WTC11 (cell line): ENCODE results near the gene MYBPHL.

Experiments used
- CREB1 ChIP-seq: sonication (generic); formaldehyde crosslinking; IDR thresholded peaks from 2 replicates; pipeline ENCODE4 v1.8.0; 2023; ENCODE audit warnings: mild to moderate bottlenecking, missing genetic modification reagents
- ELF4 ChIP-seq: sonication (generic); formaldehyde crosslinking; IDR thresholded peaks from 2 replicates; pipeline ENCODE4 v1.8.1; 2022; ENCODE audit warnings: low read depth, mild to moderate bottlenecking, moderate library complexity, missing genetic modification reagents
- FOXK1 ChIP-seq: sonication (generic); formaldehyde crosslinking; IDR thresholded peaks from 2 replicates; pipeline ENCODE4 v1.8.0; 2022; ENCODE audit warnings: mild to moderate bottlenecking, moderate library complexity, missing genetic modification reagents
- JUN ChIP-seq: sonication (generic); formaldehyde crosslinking; IDR thresholded peaks from 2 replicates; pipeline ENCODE4 v1.8.0; 2023; ENCODE audit warnings: mild to moderate bottlenecking, missing genetic modification reagents
- ZNF317 ChIP-seq: sonication (generic); formaldehyde crosslinking; IDR thresholded peaks from 2 replicates; pipeline ENCODE4 v1.8.1; 2023; ENCODE audit warnings: low read depth, mild to moderate bottlenecking, moderate library complexity, missing genetic modification reagents, borderline replicate concordance
- ZNF671 ChIP-seq: fragments of 250-450 bp; sonication (Bioruptor Pico); IDR thresholded peaks from 2 replicates; pipeline ENCODE4 v1.8.0; 2021; ENCODE audit warnings: mild to moderate bottlenecking
- TF ChIP-seq, protein P1 (sequence below): fragments of 200-600 bp; IDR thresholded peaks from 2 replicates; pipeline ENCODE4 v1.8.0; 2022; ENCODE audit warnings: antibody characterized with exemption
- TF ChIP-seq, protein P2 (sequence below): sonication (generic); formaldehyde crosslinking; IDR thresholded peaks from 2 replicates; pipeline ENCODE4 v1.8.1; 2023; ENCODE audit warnings: mild to moderate bottlenecking, moderate library complexity, missing genetic modification reagents
- TF ChIP-seq, protein P3 (sequence below): sonication (generic); formaldehyde crosslinking; IDR thresholded peaks from 2 replicates; pipeline ENCODE4 v1.8.0; 2022; ENCODE audit warnings: missing genetic modification reagents
- TF ChIP-seq, protein P4 (sequence below): fragments of 250-450 bp; sonication (Bioruptor Pico); IDR thresholded peaks from 2 replicates; pipeline ENCODE4 v1.9.0; 2021; ENCODE audit warnings: mild to moderate bottlenecking, borderline replicate concordance
- TF ChIP-seq, protein P5 (sequence below): sonication (generic); formaldehyde crosslinking; IDR thresholded peaks from 2 replicates; pipeline ENCODE4 v1.8.1; 2022; ENCODE audit warnings: low read depth, missing genetic modification reagents, borderline replicate concordance
- TF ChIP-seq, protein P6 (sequence below): sonication (generic); formaldehyde crosslinking; IDR thresholded peaks from 2 replicates; pipeline ENCODE4 v1.8.0; 2022; ENCODE audit warnings: mild to moderate bottlenecking, missing genetic modification reagents
- TF ChIP-seq, protein P7 (sequence below): sonication (generic); formaldehyde crosslinking; conservative IDR thresholded peaks from 2 replicates; pipeline ENCODE4 v1.8.1; 2022; ENCODE audit warnings: mild to moderate bottlenecking, missing genetic modification reagents

DNA sequence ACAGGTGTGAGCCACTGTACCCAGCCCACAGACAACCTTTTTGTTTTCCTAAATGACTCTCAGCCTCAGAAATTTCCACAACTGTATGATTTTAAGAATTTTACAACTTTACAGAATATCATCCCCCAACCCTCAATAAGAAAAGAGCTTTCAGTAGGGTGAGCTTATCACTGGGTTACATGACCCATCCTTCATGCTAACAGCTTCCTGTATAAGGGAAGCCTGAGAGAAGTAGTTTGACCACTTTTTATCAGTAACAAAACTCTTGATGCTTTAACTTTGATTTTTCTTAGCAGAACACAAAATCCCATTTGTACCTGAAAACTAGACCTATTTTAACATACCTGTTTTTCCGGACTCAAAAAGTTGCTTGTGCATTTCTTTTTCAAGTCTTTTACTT, 9.7 kb upstream of the MYBPHL start:
- TF ChIP-seq ZNF671 (CRISPR knock-in tag), result no peak
- TF ChIP-seq, protein P1, sequence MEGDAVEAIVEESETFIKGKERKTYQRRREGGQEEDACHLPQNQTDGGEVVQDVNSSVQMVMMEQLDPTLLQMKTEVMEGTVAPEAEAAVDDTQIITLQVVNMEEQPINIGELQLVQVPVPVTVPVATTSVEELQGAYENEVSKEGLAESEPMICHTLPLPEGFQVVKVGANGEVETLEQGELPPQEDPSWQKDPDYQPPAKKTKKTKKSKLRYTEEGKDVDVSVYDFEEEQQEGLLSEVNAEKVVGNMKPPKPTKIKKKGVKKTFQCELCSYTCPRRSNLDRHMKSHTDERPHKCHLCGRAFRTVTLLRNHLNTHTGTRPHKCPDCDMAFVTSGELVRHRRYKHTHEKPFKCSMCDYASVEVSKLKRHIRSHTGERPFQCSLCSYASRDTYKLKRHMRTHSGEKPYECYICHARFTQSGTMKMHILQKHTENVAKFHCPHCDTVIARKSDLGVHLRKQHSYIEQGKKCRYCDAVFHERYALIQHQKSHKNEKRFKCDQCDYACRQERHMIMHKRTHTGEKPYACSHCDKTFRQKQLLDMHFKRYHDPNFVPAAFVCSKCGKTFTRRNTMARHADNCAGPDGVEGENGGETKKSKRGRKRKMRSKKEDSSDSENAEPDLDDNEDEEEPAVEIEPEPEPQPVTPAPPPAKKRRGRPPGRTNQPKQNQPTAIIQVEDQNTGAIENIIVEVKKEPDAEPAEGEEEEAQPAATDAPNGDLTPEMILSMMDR, result no peak
- TF ChIP-seq, protein P2, sequence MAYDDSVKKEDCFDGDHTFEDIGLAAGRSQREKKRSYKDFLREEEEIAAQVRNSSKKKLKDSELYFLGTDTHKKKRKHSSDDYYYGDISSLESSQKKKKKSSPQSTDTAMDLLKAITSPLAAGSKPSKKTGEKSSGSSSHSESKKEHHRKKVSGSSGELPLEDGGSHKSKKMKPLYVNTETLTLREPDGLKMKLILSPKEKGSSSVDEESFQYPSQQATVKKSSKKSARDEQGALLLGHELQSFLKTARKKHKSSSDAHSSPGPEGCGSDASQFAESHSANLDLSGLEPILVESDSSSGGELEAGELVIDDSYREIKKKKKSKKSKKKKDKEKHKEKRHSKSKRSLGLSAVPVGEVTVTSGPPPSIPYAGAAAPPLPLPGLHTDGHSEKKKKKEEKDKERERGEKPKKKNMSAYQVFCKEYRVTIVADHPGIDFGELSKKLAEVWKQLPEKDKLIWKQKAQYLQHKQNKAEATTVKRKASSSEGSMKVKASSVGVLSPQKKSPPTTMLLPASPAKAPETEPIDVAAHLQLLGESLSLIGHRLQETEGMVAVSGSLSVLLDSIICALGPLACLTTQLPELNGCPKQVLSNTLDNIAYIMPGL (CRISPR knock-in tag), result no peak
- no peak for TF ChIP-seq FOXK1
- TF ChIP-seq, protein P3, sequence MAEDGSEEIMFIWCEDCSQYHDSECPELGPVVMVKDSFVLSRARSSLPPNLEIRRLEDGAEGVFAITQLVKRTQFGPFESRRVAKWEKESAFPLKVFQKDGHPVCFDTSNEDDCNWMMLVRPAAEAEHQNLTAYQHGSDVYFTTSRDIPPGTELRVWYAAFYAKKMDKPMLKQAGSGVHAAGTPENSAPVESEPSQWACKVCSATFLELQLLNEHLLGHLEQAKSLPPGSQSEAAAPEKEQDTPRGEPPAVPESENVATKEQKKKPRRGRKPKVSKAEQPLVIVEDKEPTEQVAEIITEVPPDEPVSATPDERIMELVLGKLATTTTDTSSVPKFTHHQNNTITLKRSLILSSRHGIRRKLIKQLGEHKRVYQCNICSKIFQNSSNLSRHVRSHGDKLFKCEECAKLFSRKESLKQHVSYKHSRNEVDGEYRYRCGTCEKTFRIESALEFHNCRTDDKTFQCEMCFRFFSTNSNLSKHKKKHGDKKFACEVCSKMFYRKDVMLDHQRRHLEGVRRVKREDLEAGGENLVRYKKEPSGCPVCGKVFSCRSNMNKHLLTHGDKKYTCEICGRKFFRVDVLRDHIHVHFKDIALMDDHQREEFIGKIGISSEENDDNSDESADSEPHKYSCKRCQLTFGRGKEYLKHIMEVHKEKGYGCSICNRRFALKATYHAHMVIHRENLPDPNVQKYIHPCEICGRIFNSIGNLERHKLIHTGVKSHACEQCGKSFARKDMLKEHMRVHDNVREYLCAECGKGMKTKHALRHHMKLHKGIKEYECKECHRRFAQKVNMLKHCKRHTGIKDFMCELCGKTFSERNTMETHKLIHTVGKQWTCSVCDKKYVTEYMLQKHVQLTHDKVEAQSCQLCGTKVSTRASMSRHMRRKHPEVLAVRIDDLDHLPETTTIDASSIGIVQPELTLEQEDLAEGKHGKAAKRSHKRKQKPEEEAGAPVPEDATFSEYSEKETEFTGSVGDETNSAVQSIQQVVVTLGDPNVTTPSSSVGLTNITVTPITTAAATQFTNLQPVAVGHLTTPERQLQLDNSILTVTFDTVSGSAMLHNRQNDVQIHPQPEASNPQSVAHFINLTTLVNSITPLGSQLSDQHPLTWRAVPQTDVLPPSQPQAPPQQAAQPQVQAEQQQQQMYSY (CRISPR knock-in tag), result no peak
- TF ChIP-seq, protein P4, sequence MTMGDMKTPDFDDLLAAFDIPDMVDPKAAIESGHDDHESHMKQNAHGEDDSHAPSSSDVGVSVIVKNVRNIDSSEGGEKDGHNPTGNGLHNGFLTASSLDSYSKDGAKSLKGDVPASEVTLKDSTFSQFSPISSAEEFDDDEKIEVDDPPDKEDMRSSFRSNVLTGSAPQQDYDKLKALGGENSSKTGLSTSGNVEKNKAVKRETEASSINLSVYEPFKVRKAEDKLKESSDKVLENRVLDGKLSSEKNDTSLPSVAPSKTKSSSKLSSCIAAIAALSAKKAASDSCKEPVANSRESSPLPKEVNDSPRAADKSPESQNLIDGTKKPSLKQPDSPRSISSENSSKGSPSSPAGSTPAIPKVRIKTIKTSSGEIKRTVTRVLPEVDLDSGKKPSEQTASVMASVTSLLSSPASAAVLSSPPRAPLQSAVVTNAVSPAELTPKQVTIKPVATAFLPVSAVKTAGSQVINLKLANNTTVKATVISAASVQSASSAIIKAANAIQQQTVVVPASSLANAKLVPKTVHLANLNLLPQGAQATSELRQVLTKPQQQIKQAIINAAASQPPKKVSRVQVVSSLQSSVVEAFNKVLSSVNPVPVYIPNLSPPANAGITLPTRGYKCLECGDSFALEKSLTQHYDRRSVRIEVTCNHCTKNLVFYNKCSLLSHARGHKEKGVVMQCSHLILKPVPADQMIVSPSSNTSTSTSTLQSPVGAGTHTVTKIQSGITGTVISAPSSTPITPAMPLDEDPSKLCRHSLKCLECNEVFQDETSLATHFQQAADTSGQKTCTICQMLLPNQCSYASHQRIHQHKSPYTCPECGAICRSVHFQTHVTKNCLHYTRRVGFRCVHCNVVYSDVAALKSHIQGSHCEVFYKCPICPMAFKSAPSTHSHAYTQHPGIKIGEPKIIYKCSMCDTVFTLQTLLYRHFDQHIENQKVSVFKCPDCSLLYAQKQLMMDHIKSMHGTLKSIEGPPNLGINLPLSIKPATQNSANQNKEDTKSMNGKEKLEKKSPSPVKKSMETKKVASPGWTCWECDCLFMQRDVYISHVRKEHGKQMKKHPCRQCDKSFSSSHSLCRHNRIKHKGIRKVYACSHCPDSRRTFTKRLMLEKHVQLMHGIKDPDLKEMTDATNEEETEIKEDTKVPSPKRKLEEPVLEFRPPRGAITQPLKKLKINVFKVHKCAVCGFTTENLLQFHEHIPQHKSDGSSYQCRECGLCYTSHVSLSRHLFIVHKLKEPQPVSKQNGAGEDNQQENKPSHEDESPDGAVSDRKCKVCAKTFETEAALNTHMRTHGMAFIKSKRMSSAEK, result no peak
- TF ChIP-seq, protein P5, sequence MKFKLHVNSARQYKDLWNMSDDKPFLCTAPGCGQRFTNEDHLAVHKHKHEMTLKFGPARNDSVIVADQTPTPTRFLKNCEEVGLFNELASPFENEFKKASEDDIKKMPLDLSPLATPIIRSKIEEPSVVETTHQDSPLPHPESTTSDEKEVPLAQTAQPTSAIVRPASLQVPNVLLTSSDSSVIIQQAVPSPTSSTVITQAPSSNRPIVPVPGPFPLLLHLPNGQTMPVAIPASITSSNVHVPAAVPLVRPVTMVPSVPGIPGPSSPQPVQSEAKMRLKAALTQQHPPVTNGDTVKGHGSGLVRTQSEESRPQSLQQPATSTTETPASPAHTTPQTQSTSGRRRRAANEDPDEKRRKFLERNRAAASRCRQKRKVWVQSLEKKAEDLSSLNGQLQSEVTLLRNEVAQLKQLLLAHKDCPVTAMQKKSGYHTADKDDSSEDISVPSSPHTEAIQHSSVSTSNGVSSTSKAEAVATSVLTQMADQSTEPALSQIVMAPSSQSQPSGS, result no peak
- TF ChIP-seq, protein P6, sequence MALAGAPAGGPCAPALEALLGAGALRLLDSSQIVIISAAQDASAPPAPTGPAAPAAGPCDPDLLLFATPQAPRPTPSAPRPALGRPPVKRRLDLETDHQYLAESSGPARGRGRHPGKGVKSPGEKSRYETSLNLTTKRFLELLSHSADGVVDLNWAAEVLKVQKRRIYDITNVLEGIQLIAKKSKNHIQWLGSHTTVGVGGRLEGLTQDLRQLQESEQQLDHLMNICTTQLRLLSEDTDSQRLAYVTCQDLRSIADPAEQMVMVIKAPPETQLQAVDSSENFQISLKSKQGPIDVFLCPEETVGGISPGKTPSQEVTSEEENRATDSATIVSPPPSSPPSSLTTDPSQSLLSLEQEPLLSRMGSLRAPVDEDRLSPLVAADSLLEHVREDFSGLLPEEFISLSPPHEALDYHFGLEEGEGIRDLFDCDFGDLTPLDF (CRISPR knock-in tag), result no peak
- TF ChIP-seq, protein P7, sequence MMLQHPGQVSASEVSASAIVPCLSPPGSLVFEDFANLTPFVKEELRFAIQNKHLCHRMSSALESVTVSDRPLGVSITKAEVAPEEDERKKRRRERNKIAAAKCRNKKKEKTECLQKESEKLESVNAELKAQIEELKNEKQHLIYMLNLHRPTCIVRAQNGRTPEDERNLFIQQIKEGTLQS (CRISPR knock-in tag), result no peak
- no peak for TF ChIP-seq CREB1
- TF ChIP-seq ELF4 (CRISPR knock-in tag), result no peak
- TF ChIP-seq JUN (CRISPR knock-in tag), result no peak
- TF ChIP-seq ZNF317, result no peak
